ENCODE measurements around the gene B3GALNT1.
"Not testable (repeated sequence)": the region's sequence is repeated elsewhere in the genome, so short reads cannot be mapped to it uniquely, and the experiment has no call there.

B3GALNT1 gene

DNA sequence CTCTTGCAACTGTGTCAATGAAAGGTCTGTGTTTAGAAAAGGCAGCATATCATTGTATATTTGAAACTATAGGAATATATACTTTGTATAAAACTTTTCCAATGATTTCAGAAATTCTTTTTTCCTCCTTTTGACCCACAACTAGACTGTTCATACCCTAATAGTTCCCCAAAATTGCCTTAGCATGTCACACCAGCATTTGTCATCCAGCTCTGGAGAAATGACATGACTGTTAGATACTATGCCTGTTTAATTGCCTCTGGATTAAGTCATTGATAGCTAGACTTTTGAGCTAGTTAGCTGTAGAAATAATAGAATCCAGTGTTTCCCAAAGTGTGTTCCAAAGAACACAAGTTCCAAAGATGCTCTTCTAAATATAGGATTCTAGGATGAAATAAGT, 32.4 kb downstream of the B3GALNT1 start:
- no peak for DNase-seq

DNA sequence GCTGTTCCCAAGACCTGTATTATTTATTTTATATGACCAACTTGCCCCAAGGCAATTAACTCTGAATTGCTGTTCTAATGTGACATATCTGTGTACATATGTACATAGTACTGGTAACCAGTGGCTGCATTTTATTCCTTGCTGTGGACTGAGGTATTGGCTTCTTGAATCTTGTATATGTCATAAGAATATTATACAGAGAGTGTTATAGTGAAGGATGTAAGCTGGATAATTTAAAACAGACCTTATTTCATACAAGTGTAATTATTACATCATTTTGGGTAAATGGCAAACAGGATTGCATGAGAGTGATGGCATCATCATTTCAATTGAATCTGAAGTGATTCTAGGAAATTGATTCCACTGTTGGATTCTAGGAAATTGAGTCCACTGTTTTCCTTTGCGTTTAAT, 32.9 kb downstream of the B3GALNT1 start:
- no peak for DNase-seq

DNA sequence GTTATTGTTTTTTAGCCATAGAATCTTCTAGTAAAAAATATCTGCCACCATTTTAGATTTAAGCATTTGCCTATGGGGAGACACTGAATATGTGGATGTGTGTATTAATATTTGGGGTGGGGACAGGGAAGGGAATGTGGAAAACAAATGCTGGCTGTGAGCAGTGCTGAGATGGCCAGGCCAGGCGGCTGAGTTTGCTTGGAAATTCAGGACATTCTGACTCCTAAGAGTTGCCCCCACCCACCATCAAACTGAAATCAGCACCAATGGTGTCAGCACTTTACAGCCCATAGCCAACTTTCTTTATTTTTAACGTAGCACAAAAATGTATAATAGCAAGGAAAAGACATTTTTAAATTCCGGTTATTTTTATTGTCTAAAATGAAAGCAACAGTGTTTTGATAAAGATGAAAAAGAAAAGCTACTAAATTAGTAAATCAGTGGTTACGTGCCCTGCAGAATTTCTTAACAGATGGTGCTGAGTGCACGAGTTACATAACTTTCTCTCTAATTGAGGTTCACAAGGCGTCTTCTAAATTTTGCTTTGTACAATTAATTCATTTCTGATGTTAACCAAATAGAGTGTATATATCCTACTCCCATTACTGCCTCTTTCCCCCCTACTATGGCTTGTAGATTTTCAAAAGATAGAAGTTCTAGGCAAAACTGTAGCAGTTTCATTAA, 34.0 kb downstream of the B3GALNT1 start:
- no peak for DNase-seq

GRCh38 chr3:161070252-161070930, 34.8 kb downstream of the B3GALNT1 start:
- no peak for DNase-seq

DNA sequence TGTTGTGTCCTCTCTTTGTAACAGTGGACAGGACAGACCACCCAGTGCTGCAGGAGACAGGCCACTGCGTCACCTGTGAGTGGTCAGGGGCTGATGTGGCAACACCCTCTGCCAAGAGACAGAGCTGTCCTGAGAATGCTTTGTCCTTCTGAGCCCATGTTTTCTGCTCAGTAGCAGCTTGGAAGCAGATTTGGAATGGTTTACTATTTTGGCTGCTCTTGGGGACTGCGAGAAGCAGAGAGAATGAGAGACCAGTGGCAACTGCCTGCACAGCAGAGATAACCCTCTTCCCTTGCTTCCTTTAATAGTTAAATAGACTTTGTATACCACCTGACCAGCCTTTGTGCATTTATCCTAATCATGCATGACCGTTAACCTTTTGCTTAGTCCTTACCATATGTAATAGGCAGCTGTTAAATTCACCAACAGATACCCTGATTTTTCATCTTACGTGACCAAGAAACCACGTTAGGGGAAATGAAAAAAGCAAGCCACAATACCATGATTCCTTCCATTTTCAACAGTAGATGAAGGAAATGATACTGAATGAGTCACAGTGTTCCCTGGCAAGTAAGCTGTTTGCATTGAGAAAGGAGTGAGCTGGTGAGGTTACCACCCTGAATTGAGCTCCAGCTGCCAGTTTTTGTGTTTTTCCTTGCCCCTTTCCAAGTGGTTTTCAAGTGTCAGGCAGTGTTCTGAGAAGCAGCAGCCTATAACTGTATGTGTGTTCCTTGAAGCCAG, 35.5 kb downstream of the B3GALNT1 start:
- DNase-seq: no peak

DNA sequence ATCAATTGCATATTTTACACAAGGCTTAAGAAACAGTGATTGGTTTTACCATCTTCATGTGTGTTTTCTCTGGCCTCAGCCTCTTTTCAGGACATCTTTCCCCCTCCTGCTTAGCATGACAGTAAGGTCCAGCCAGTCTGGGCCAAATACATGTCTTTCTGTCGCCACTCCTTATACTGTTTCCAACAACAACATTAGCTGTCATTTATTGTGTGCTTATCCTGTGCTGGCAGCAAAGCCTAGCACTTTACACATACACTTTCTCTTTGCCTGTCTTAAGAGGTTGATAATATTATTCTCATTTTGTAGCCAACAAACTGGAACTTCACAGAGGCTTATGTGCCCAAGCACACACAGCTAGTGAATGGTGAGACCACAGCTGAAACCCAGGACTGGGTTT, 37.8 kb downstream of the B3GALNT1 start:
- DNase-seq: no peak

DNA sequence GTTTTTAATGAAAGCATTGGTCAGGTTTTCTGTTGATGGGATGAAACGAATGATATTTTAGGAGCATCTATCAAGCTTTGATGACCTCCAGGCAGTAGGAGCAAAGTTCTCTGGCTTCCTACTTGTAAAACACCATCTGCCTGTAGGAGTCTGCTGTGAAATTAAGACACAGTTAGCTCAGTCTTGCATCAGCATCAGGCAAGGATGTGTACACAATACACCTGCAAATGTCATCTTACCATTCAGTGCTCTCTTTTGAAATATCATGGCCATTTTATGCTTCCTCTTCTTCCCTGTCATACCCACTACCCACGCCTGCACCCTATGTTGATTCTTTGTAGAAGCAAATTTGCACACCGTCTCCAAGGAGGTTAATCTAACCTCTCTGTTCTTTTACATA, 38.2 kb downstream of the B3GALNT1 start:
- DNase-seq: no peak

GRCh38 chr3:161064413-161064812, 40.7 kb downstream of the B3GALNT1 start:
- no peak for DNase-seq

DNA sequence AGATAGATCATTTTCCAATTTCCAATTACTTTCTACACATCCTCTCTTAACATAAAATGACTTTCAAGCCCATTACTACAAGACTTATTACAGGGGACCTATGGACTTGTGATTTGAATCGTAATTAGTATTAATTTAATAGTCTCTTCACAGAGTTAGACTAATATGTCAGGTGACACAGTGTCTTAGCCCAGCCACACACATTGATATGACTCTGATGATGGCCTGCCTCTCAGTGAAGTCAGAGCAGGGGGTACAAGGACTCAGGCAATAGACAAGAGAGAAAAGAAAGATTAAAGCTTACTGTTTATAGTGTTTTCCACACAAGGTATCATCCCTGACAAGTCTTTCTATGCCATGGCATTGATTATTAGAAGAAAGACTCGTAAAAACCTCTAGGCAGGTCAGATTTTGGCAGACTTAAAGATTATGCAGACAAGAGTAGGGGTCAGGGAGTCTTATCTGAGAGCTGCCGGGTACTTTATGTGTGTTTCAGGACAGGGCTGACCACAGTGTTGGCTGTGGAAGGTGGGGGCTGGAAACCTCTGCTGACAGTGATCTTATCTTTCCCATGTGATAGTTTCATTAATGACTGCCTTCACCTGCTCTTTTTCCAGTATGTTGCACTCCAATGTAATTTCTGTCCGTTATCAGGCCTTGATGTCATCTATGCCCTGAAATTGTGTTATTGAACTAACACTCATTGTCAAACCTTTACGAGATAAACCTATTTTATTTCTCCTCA, 50.1 kb downstream of the B3GALNT1 start:
- DNase-seq: no peak

GRCh38 chr3:161051856-161052255, 53.3 kb downstream of the B3GALNT1 start:
- DNase-seq: no peak

DNA sequence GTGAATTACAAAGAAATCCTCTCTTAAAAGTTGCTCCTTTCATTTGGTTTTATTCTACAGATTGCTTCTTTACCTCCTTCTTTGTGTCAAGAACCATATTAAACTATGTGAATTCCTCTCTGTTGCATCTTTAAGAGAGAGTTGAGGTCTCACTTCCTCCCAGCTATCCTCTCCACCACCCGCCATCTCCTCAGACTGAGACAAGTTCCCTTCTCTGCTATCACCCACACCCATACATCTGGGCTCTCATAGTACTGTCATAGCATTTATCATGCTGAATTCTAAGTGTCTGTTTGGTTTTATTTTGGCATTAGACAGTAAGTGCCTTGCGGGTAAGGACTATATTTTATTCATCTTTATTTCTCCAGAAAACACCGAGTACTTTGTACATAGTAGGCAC, 54.2 kb downstream of the B3GALNT1 start:
- DNase-seq: no peak

- no peak for DNase-seq
Measured at GRCh38 chr3:161049683-161050248, 55.4 kb downstream of the B3GALNT1 start.

GRCh38 chr3:161043336-161044035, 61.7 kb downstream of the B3GALNT1 start:
- no peak for DNase-seq

DNA sequence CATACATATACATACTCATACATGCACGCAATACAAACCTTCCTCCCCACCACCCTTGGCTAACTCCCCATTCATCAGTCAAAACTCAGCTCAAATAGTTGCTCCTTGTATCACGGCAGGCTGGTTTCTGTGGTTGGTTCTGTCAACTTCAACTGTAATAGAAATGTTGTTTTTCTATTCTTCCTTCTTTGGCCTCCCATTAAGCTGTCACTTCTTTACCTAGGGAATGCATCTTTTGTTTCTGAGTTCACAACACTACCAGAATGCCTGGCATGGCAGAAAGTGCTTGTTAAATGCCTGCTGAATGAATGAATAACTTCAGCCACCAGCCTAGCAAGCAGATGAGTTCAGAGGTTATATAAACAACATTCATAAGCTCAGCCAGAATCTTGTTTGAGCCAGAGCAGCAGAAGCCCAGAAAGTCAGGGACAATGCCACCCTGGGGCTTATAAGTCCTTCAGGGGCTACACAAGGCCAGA, 63.1 kb downstream of the B3GALNT1 start:
- no peak for DNase-seq

DNA sequence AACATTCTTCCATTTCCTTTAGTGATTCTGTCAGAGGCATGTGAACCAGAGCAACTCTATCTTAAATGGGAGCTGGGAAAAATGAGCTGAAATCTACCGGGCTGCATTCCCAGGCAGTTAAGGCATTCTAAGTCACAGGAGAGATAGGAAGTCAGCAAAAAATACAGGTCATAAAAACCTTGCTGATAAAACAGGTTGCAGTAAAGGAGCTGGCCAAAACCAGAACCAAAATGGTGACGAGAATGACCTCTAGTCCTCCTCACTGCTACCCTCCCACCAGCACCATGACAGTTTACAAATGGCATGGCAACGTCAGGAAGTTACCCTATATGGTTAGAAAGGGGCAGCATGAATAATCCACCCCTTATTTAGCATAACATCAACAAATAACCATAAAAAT, 66.4 kb downstream of the B3GALNT1 start:
- DNase-seq: no peak

- DNase-seq: no peak
Measured at GRCh38 chr3:161035711-161036110, 69.4 kb downstream of the B3GALNT1 start.

- not testable (repeated sequence) for DNase-seq
Measured at GRCh38 chr3:161034913-161035550, 70.1 kb downstream of the B3GALNT1 start.

All from NCI-H1694 (cell line).